AG04450 (cell line): Measurements from ENCODE around the gene KLHL30. TPM values are rescaled to one million over a fixed set of nuclear protein-coding genes. Genes with fewer than 3 reads are reported as not detected.

Experiments used
- CTCF ChIA-PET: fragments of 300-600, 350-600 bp; formaldehyde crosslinking; extraction: SDS; loops from one replicate; lab custom pipeline; 2022; ENCODE audit warnings: antibody characterized with exemption, inconsistent platforms; lab: Charles Lee
- POLR2A ChIA-PET: fragments of 350-600 bp; formaldehyde crosslinking; extraction: SDS; loops from one replicate; lab custom pipeline; 2021; ENCODE audit warnings: antibody characterized with exemption, inconsistent platforms; lab: Yijun Ruan, JAX
- DNase-seq: peaks from one replicate; pipeline ENCODE4 v3.0.0-alpha.2; 2011; ENCODE audit warnings: low read depth, low spot score
- H3K27ac ChIP-seq: one replicate; pipeline ENCODE4 v1.5.1; 2012; ENCODE audit warnings: low read depth, low read length, control low read depth
- H3K27me3 ChIP-seq: one replicate; pipeline ENCODE4 v1.6.0; 2012; ENCODE audit warnings: low read length; ENCODE audit not compliant: control insufficient read depth, insufficient read depth
- H3K4me3 ChIP-seq: 2 replicates; pipeline ENCODE4 v1.5.1; 2011; ENCODE audit warnings: mild to moderate bottlenecking, low read depth, low read length, control low read depth
- H3K9me3 ChIP-seq: 2 replicates; pipeline ENCODE4 v1.5.1; 2012; ENCODE audit warnings: low read length; ENCODE audit not compliant: control insufficient read depth, insufficient read depth
- CTCF ChIP-seq: IDR thresholded peaks from 2 replicates; pipeline ENCODE4 v1.5.1; 2011; ENCODE audit warnings: low read depth, low read length, control low read depth, inconsistent platforms
- polyA plus RNA-seq: library from polyadenylated mRNA; depleted of rRNA; stranded (reverse); fragments of >200 nt; gene quantifications from 2 replicates; pipeline ENCODE4 v1.2.3, GENCODE V29; 2011

The KLHL30 gene
- polyA plus RNA-seq, 1 experiment = not detected

GRCh38 chr2:238093181-238094140 lies 45.0 kb upstream of the KLHL30 start:
- Histone ChIP-seq H3K4me3 (no peak overlapping the region), H3K9me3 (peaks cover 6% of the 10 kb centered on the region; the same call in 1 of the 2 replicates), H3K27ac (no peak overlapping the region), H3K27me3 (no peaks in the 10 kb centered on the region)
- DNase-seq = no peak
- CTCF ChIA-PET = no interaction called here
- no peak for TF ChIP-seq CTCF
- POLR2A ChIA-PET = no interaction called here

DNA sequence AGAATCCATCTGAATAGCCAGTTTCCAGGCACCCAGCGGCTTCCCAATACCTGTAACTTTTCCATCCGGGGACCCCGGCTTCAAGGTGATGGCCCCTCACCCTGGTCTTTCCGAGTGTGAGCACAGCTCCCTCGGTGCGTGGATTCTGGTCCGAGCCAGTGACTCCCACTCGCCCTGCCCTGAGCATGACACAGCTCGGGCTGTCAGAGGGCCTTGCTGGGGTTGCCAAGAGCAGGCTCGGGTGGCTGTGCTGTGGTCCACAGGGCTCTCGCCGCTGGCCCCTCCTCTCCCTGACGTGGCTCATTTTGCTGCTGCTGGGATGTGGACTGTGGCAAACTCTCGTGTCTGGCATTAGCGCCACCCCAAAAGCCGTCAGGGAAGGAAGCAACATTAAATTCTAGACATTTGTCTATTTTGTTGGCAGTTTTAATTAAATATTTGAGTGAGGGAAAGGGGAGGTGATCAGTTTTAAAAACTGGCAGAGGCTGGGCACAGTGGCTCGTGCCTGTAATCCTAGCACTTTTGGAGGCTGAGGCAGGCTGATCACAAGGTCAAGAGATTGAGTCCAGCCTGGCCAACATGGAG lies 43.9 kb upstream of the KLHL30 start:
- no peak for TF ChIP-seq CTCF

GRCh38 chr2:238095143-238095542 lies 43.3 kb upstream of the KLHL30 start:
- ChIA-PET CTCF (interaction anchor here (0.5 kb wide), 1 partner anchor 113 kb away, joined by 3 read pairs; no protein-coding TSS in a partner anchor), POLR2A (no interaction called here)
- DNase-seq = no peak

More for the DNA sequence above, 43.9 kb upstream of the KLHL30 start:
- no peak for DNase-seq
- Histone ChIP-seq H3K27ac (no peak overlapping the region), H3K9me3 (peaks cover 9% of the 10 kb centered on the region; the same call in 1 of the 2 replicates), H3K4me3 (no peak overlapping the region), H3K27me3 (no peaks in the 10 kb centered on the region)
- POLR2A ChIA-PET = no interaction called here
- CTCF ChIA-PET = interaction anchor here (0.5 kb wide), 1 partner anchor 112 kb away, joined by 3 read pairs; no protein-coding TSS in a partner anchor

GRCh38 chr2:238096311-238097011 lies 42.0 kb upstream of the KLHL30 start:
- ChIA-PET POLR2A (no interaction called here), CTCF (no interaction called here)
- no peak for DNase-seq
- peaks cover 9% of the 10 kb centered on the region; the same call in 1 of the 2 replicates for H3K9me3 ChIP-seq
- TF ChIP-seq CTCF = no peak
- no peaks in the 10 kb centered on the region for H3K27me3 ChIP-seq
- H3K27ac ChIP-seq = no peak overlapping the region
- no peak overlapping the region for H3K4me3 ChIP-seq

More at GRCh38 chr2:238095143-238095542, 43.3 kb upstream of the KLHL30 start:
- no peak overlapping the region for H3K4me3 ChIP-seq
- no peak for TF ChIP-seq CTCF
- H3K27me3 ChIP-seq = no peaks in the 10 kb centered on the region
- no peak overlapping the region for H3K27ac ChIP-seq
- H3K9me3 ChIP-seq = peaks cover 9% of the 10 kb centered on the region; the same call in 1 of the 2 replicates
